A673 (cell line): Measurements from ENCODE around the gene CTTNBP2.

Experiments used
- CTCF ChIP-seq: fragments of 300-800, 200-600 bp; sonication (generic); conservative IDR thresholded peaks from 2 replicates; pipeline ENCODE4 v1.5.1; 2017; ENCODE audit warnings: low read depth, mild to moderate bottlenecking, antibody characterized with exemption, low read length, moderate library complexity, mixed read lengths
- EZH2 ChIP-seq: fragments of 200-600 bp; sonication (generic); IDR thresholded peaks from 2 replicates; pipeline ENCODE4 v1.6.1; 2017; ENCODE audit warnings: borderline replicate concordance, low read depth, mild to moderate bottlenecking, mixed read lengths, antibody characterized with exemption, low read length; ENCODE audit not compliant: poor library complexity, severe bottlenecking

- TF ChIP-seq EZH2 (no peak), CTCF (peak; percentile 16; the same call in 1 of the 2 replicates)
These were observed at the start of gene CTTNBP2 for GRCh38 chr7:117873310-117874190.
